Transverse colon (tissue), 4 donors: ENCODE results near the gene FXN. TPM values are rescaled to one million over a fixed set of nuclear protein-coding genes. Genes with fewer than 3 reads are reported as not detected.

ENCODE experiments used
- DNase-seq: peaks from one replicate; pipeline ENCODE4 v3.0.0-alpha.2; 2019
- H3K27ac ChIP-seq, 4 donors: fragments of 200-600 bp; sonication (generic); 2 replicates each; pipeline ENCODE4 v1.5.1; 2016 to 2018; ENCODE audit warnings: inconsistent platforms in 4 of 4
- H3K27me3 ChIP-seq: fragments of 200-600 bp; sonication (generic); 2 replicates; pipeline ENCODE4 v1.5.1; 2017; ENCODE audit warnings: inconsistent platforms
- H3K36me3 ChIP-seq, 4 donors: fragments of 200-600 bp; sonication (generic); 2 replicates each; pipeline ENCODE4 v1.5.1; 2017 to 2019; ENCODE audit warnings: inconsistent platforms in 4 of 4
- H3K4me1 ChIP-seq, 4 donors: fragments of 200-600 bp; sonication (generic); 2 replicates each; pipeline ENCODE4 v1.5.1; 2017 to 2020; ENCODE audit warnings: inconsistent platforms in 4 of 4
- H3K4me3 ChIP-seq, 4 donors: fragments of 200-600 bp; sonication (generic); 1 replicate in 1 of 4; 2 replicates in 3 of 4; pipeline versions ENCODE4 v1.5.1 to v1.6.1; 2017 to 2019; ENCODE audit warnings: inconsistent platforms in 4 of 4
- H3K9me3 ChIP-seq, 2 donors: fragments of 200-600 bp; sonication (generic); 2 replicates each; pipeline ENCODE4 v1.5.1; 2017 to 2019; ENCODE audit warnings: inconsistent platforms in 2 of 2
- EP300 ChIP-seq: sonication (generic); formaldehyde crosslinking; IDR thresholded peaks from one replicate; pipeline ENCODE4 v1.6.1; 2017; ENCODE audit warnings: antibody characterized with exemption, low read depth
- POLR2A ChIP-seq: fragments of 450-650 bp; IDR thresholded peaks from one replicate; pipeline ENCODE4 v1.6.1; 2016; ENCODE audit warnings: antibody characterized with exemption, mild to moderate bottlenecking, moderate library complexity
- POLR2AphosphoS5 ChIP-seq, 3 donors: sonication (generic); formaldehyde crosslinking; IDR thresholded peaks; one replicate each; pipeline ENCODE4 v1.6.1; 2016; ENCODE audit warnings: antibody characterized with exemption in 3 of 3
- WGBS, 2 donors: methylation state at CpG; one replicate each; pipeline ENCODE4 v1.1.5; 2018; ENCODE audit warnings: low coverage in 1 of 2; 5-methylcytosine and 5-hydroxymethylcytosine counted together
- in situ Hi-C, 4 donors: fragments of 200-750 bp; cut with MboI; loops; one replicate each; pipeline versions ENCODE4 v1.15.0 to v1.15.1; 2017; ENCODE audit warnings: low sequenced_read_pairs in 3 of 4, low pct_ligation_motif_present in 1 of 4, low pct_unique_long_range_greater_than_20kb in 1 of 4
- intact Hi-C: fragments of 100-400 bp; cut with DNase I; formaldehyde crosslinking; loops from one replicate; pipeline ENCODE4 v1.15.1; 2023; ENCODE audit warnings: low total_unique reads
- total RNA-seq, 4 donors: library from RNA; depleted of rRNA; stranded (reverse); fragments of >200 nt; gene quantifications; one replicate each; pipeline ENCODE4 v1.1.0, GENCODE V29; 2016
- TF ChIP-seq, protein P1 (sequence below), 5 experiments: fragments of 200-600 bp in 3 of 5; fragments of 450-650 bp in 2 of 5; sonication (generic) in 3 of 5; IDR thresholded peaks; 1 replicate in 2 of 5; 2 replicates in 3 of 5; pipeline ENCODE4 v1.5.1; 2016 to 2017; ENCODE audit warnings: antibody characterized with exemption in 5 of 5, inconsistent platforms in 3 of 5, mild to moderate bottlenecking in 2 of 5, moderate library complexity in 1 of 5

FXN gene
- total RNA-seq, 4 donors from 2014 or later = 2.0 to 5.5 (median 3.5) TPM

DNA sequence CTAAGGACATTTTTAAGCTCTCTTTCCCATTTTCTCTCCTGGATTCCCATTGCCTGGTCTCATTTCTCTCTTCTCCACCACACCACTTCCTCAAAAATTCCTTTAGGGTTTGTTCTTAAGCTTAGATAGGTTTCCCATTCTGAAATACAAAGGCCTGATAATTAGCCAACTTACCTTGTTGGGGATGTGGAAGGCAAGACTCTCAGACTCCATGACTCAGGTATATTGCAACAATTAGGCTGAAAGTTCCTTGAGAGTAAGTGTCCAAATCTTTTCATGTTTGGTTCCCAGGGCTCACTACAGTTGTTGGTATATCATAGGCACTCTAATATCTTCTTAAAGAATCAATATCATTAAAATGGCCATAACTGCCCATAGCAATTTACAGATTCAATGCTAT lies 43.6 kb downstream of the FXN start:
- Histone ChIP-seq H3K27ac (no peak overlapping the region), H3K9me3 (no peaks in the 10 kb centered on the region), H3K4me3 (no peak overlapping the region), H3K27me3 (no peaks in the 10 kb centered on the region), H3K4me1 (no peaks in the 10 kb centered on the region), H3K36me3 (no peaks in the 10 kb centered on the region)
- DNase-seq = no peak
- intact Hi-C loops (no loop called here), in situ Hi-C loops (no loop called here)
- no peak for TF ChIP-seq POLR2A
- TF ChIP-seq POLR2AphosphoS5 (IDR thresholded peaks at IDR 0.05) = no peak
- TF ChIP-seq, protein P1, sequence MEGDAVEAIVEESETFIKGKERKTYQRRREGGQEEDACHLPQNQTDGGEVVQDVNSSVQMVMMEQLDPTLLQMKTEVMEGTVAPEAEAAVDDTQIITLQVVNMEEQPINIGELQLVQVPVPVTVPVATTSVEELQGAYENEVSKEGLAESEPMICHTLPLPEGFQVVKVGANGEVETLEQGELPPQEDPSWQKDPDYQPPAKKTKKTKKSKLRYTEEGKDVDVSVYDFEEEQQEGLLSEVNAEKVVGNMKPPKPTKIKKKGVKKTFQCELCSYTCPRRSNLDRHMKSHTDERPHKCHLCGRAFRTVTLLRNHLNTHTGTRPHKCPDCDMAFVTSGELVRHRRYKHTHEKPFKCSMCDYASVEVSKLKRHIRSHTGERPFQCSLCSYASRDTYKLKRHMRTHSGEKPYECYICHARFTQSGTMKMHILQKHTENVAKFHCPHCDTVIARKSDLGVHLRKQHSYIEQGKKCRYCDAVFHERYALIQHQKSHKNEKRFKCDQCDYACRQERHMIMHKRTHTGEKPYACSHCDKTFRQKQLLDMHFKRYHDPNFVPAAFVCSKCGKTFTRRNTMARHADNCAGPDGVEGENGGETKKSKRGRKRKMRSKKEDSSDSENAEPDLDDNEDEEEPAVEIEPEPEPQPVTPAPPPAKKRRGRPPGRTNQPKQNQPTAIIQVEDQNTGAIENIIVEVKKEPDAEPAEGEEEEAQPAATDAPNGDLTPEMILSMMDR (IDR thresholded peaks at IDR 0.05) = no peak
- TF ChIP-seq EP300 = no peak

DNA sequence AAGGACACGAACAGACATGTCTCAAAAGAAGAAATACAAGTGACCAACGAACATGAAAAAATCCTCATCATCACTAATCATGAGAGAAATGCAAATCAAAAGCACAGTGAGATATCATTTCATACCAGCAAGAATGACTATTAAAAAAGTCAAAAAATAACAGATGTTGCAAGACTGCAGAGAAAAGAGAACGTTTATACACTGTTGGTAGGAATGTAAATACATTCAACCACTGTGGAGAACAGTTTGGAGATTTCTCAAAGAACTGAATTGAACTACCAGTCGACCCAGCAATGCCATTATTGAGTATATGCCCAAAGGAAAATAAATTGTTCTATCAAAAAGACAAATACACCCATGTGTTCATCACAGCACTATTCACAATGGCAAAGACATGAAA lies 45.7 kb downstream of the FXN start:
- H3K4me3 ChIP-seq = no peak overlapping the region
- in situ Hi-C loops = no loop called here
- WGBS, 2 donors = 69 to 84% methylated on average over 4 of the region's 4 CpGs

DNA sequence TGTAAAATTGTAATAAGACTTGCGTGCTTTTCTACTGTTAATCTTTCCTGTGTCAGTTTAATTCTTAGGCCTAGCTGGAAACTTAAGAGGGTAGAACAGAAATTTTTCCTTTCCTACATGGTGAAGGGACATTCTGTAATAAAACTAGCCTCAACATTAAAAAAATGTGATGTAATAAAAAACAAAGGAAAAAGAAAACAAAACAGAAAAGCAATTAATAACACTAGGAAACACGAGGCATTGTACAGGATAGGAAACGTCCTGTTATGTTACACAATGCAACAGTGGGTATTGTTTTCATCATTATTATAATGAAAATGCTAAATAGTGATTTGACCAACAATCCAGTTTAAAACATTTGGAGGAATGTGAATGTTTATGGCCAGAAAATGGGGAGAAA lies 47.8 kb downstream of the FXN start:
- in situ Hi-C loops = no loop called here
- DNase-seq = no peak
- TF ChIP-seq EP300 (no peak), POLR2A (no peak), POLR2AphosphoS5 (IDR thresholded peaks at IDR 0.05) (no peak)
- TF ChIP-seq, protein P1 (IDR thresholded peaks at IDR 0.05) = no peak
- no peaks in the 10 kb centered on the region for H3K9me3 ChIP-seq
- H3K4me3 ChIP-seq = no peak overlapping the region
- H3K36me3 ChIP-seq = no peaks in the 10 kb centered on the region
- 89 to 97% methylated on average over 3 of the region's 3 CpGs for WGBS, 2 donors
- no peaks in the 10 kb centered on the region for H3K27me3 ChIP-seq
- intact Hi-C loops = no loop called here
- no peak overlapping the region for H3K27ac ChIP-seq
- peaks cover 0 to 12% (median 4%) of the 10 kb centered on the region in 4 donors for H3K4me1 ChIP-seq

More for the DNA sequence above, 45.7 kb downstream of the FXN start:
- no peaks in the 10 kb centered on the region for H3K36me3 ChIP-seq
- H3K27me3 ChIP-seq = no peaks in the 10 kb centered on the region
- no peak for DNase-seq
- no peaks in the 10 kb centered on the region for H3K9me3 ChIP-seq
- intact Hi-C loops = no loop called here
- H3K4me1 ChIP-seq = peaks cover 0 to 6% (median under 1%) of the 10 kb centered on the region in 4 donors
- TF ChIP-seq POLR2A = no peak
- TF ChIP-seq, protein P1 (IDR thresholded peaks at IDR 0.05) = no peak
- no peak for TF ChIP-seq POLR2AphosphoS5 (IDR thresholded peaks at IDR 0.05)
- TF ChIP-seq EP300 = no peak
- H3K27ac ChIP-seq = no peak overlapping the region

DNA sequence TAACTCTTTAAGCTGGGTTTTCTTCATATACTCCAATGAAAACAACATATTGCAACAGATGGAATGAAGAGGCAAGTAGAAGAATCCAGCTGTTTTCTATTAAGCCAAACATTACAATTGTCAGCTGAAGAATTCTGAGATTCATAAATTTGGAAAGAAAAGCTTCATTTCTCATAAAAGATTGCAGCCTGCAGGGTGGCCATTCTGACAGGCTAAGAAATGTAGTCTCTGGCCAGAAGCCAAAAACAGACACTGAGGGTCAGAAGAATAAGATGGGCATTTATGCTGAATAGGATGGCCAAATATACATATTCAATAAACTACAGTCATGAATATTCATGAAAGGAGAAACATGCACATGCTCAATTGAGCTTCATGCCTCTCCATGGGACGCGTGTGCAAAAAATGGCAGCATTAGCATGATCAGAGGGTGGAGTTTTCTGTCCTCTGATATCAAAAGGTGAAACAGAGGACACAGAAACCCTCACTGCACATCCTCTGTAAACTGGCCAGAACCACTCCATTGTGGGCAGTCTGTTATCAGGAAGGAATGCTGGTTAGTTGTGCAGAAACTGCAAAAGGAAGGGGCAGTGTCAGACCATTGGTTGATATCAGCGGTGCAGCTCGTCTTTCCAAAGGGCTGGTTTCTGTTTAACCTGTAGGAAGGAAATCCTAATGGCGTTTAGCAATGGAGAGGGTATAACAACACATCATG lies 50.2 kb downstream of the FXN start:
- intact Hi-C loops = no loop called here
- WGBS, 2 donors = 82 to 89% methylated on average over 3 to 5 of the region's 5 CpGs
- DNase-seq = no peak

More for the DNA sequence above, 50.2 kb downstream of the FXN start:
- Histone ChIP-seq H3K27ac (no peak overlapping the region), H3K9me3 (no peaks in the 10 kb centered on the region), H3K36me3 (no peaks in the 10 kb centered on the region), H3K4me1 (peaks cover 0 to 12% (median 4%) of the 10 kb centered on the region in 4 donors), H3K4me3 (no peak overlapping the region), H3K27me3 (no peaks in the 10 kb centered on the region)
- in situ Hi-C loops = no loop called here
- no peak for TF ChIP-seq POLR2A
- no peak for TF ChIP-seq EP300
- TF ChIP-seq POLR2AphosphoS5 (IDR thresholded peaks at IDR 0.05) = no peak
- TF ChIP-seq, protein P1 (IDR thresholded peaks at IDR 0.05) = no peak
